Stimulated activated CD8-positive, alpha-beta memory T cell treated with anti-CD3 and anti-CD28 coated beads, Interleukin-4, amount 100 ng/mL, for 1 hour (primary cell): ENCODE results near the gene HSD3B1.

Experiments used
- DNase-seq, 2 donors: peaks; one replicate each; pipeline ENCODE4 v3.0.0-alpha.2; 2020; ENCODE audit warnings: low read depth in 2 of 2, low spot score in 1 of 2

HSD3B1 gene

DNA sequence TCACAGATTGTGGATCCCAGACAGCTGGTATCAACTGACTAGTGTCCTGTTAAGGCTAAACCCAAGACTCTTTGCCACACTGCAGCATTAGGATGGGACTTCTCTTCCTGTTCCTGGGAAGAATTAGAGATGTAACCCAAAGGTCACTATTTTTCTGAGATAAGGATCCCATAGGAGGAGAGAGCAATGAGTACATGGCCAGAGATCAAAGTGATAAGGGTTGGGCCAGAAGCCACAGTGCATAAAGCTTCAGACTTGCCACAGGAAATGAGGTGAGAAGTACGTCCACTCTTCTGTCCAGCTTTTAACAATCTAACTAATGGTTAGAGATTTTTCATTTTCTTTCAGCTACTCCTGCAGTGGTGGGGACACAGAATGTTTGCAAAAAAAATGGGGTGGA, at the start of gene HSD3B1:
Gene HSD3B1, plus strand, starts transcription at position 270 of the 400 bp plus-strand sequence. CDS start 267 bp downstream, outside the sequence.
- DNase-seq: no peak

GRCh38 chr1:119462964-119463363, 44.0 kb upstream of the HSD3B1 start:
- no peak for DNase-seq

DNA sequence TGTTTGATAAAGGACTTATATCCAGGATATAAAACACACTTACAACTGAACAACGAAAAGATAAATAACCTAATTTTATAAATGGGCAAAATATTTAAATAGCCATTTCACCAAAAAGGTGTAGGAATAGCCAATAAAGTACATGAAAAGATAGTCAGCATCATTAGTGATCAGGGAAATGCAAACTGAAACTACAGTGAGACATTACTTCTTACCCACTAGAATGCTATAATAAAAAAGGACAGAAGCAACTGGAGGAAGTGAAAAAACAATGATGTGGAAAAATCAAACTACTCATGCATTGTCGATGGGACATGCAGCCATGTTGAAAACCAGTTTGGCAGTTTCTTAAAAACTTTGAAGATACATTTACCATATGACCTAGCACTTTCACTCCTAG, 43.4 kb upstream of the HSD3B1 start:
- DNase-seq: no peak

- no peak for DNase-seq
These were observed 40.6 kb upstream of the HSD3B1 start for GRCh38 chr1:119466445-119466844.

DNA sequence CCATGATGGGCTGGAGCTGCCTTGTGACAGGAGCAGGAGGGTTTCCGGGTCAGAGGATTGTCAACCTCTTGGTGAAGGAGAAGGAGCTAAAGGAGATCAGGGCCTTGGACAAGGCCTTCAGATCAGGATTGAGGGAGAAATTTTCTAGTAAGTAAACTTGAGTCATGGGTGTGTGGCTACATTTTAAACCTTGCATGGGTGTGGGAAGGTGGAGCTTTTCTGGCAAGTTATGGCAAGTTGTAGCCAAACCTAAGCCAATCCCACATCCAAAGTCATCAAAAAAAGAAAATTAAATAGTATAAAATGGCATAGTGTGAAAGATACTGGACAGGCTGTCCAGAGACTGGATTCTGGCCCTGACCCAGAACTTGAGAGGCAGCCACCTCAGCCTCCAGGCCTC, 39.8 kb upstream of the HSD3B1 start:
- DNase-seq: no peak

DNA sequence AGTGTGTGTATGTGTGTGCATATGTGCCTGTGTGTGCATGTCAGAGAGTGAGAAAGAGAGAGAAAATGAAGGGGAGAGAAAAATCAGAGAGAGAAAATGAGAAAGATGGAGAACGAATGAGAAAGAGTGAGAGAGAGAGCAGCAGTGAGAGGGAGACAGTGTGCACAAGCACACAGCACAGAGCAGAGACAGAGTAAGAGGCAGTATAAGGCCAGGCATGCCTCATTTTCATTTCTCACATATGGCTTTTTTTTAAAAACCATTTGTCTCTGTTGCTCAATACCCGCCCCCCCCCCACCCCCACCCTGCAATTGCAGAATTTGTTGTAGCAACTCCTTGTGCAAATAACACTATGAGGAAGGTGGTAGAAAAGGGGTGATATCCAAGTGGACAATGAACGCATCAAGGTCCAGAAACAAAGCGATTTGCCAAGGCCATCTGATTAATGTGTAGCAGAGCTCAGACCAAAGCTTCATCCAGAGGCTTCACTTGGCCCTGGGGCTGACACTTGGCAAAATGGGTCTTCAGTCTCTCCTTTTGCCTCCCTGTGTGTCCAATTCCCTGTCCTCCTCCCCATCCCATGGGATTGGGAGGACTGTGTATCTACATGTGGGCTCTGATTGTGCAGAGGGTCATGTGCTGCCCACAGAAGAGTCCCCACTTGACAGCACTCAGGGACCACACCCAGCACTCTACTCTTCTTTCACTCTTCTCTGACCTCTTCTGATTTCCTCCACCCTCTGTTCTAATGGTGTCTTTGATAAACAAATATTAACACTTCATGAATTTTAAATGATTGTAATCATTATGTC, 38.9 kb upstream of the HSD3B1 start:
- no peak for DNase-seq

DNA sequence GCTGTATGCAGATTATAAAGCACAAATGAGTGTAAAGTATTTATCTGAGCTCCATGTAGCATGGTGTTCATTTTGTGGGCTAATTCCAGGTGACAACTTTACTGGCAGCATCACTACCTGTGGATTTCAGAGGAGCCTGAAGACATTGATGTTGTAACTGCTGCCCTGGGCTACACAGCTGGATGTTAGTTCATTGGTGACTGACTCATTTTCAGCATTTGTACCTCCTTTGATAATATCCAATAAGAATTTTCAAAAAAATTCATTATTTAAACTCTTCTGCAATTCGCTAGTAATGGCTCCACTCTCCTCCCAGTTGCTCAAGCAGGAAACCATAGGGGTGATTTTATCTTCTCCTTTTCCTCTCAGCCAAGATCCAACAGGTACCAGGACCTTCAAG, 37.3 kb upstream of the HSD3B1 start:
- no peak for DNase-seq

DNA sequence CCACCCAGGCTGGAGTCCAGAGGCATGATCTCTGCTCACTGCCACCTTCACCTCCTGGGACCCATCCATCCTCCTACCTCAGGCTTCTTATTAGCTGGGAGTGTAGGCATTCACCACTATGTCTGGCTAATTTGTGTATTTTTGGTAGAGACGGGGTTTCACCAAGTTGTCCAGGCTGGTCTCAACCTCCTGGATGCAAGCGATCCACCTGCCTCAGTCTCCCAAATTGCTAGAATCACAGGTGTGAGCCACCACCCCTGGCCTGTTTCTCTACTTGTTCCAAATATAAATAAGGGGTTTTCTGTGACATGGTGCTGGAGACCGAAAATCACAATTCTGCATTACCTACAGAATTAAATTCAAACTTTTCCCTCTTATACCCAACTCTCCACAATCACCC, 36.6 kb upstream of the HSD3B1 start:
- no peak for DNase-seq

- DNase-seq: no peak
These were observed 36.1 kb upstream of the HSD3B1 start for GRCh38 chr1:119470958-119471357.

- no peak for DNase-seq
These were observed 35.4 kb upstream of the HSD3B1 start for GRCh38 chr1:119471566-119471965.

- no peak for DNase-seq
These were observed 34.8 kb upstream of the HSD3B1 start for GRCh38 chr1:119472080-119472818.

- DNase-seq: no peak
These were observed 34.2 kb upstream of the HSD3B1 start for GRCh38 chr1:119472819-119473175.

DNA sequence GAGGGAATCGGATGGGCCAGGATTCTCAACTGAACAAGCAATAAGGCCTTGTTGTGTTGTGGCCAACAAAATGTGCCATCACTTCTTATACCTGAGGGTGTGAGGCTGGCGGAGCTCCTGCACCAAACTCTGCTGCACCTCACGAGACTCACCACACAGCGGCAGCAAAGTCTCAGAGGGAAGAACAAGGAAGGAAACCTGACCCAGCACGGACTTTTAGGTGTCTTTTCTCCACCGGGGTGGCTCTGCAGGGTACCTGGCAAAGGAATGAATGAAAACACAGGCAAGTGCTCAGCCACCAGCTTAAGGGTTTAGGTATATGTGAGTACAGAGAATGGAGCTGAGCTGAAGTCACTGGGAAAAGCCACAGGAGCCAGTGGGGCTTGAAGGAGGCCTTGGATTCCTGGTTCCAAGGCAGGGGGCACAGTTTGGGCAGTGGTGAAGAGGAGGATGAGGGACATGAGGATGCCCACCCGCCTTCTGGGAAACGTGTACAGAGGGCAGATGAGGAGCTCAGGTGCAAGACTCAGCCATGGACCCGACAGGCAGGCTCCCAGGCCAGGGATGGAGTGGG, 31.1 kb upstream of the HSD3B1 start:
- no peak for DNase-seq

DNA sequence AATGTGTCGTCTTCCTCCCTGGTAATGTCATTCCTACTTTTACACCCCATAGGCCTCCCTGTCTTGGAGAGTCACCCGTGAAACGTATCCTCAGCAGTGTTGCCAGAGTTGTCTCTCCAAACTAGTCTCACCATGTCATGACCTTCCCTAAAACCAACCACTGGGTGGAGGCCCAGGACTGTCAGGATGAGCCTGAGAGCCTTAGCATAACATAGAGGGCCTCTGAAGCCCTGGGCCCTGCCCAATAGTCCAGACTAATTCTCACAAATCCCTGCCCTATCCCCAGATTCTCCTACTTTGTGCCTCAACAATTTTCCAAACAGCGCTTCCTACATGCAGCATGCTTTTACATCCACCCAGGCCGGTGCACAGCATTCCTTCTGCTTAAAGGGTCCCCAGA, 29.3 kb upstream of the HSD3B1 start:
- no peak for DNase-seq

GRCh38 chr1:119480175-119480574, 26.8 kb upstream of the HSD3B1 start:
- no peak for DNase-seq

DNA sequence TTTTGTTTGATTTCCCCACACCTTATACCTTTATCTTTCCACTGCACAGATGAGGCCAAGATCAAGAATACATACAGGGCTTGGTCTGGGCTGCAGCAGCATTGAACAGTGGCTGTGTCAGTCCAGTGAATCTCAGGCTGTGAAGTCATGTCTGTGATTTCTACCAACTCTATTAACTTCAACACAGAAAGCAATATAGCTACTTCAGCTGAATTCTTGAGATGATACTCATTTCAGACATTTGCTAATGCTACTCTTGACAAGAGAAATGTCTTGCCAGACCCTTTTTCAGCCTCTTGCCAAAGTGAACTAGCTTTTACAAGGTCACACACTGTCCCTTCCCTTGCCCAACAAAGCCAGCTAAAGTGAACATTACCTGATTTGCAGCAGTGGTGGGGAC, 25.1 kb upstream of the HSD3B1 start:
- DNase-seq: no peak

DNA sequence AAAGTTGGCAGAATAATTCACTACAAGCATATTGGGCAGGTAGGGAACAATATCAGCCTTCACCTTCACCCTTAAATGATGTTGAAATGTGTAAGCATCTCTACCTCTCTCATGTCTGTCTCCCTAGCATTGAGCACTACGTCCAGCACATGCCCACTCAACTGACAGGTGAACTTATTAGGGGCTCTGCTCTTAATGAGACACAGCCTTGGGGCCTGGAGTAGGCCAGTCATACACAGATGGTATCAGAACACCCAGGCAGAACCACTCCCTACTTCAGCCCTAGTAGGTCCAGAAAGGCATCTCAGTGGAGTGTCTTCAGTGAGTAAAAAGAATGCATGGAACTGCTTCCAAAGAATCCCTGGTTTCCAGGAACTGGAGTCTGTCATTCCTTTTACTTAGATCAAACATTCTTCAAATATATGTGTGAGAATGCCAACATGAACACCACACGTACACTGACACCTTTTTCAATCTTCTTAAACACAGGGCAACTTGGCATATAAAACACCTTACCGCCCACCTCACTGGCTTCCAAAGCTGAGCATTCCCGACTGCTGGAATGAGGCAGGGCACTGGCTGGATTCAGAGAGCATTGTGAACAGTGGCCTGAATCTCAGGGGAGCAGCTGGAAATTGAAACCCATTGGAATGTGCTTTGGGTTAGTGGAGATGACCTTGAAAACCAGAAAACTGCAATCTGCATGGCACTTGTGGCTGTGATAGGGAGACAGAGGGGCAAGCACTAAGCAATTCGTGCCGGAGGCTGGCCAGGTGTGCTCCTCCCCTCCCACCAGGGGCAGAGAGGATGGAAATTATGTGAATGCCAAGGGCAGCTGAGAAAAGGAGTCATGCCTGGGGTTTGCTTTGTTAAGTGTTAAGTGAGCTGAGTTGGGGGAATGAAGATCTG, 24.2 kb upstream of the HSD3B1 start:
- DNase-seq: no peak

GRCh38 chr1:119483441-119484200, 23.4 kb upstream of the HSD3B1 start:
- DNase-seq: no peak

- no peak for DNase-seq
These were observed 21.8 kb upstream of the HSD3B1 start for GRCh38 chr1:119485201-119485600.

DNA sequence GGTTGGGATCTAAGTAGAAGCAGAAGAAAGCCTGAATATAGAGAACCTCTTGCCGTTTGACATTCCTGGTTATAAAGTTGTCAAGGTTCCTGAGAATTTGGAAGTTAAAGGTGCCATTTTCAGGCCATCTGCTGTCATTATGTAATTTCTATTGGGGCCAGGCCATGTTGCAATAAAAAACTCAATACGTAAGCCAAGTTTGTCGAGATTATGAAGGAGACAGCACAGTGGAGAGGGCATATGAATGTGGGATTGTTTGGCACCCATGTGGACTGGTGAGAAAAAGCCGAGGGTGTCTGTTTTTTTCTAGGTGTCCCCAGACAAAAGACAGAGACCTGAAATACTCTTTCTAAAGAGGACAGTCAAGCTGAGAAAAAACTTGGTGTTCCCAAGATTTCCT, 18.8 kb upstream of the HSD3B1 start:
- DNase-seq: no peak

GRCh38 chr1:119489201-119489600, 17.8 kb upstream of the HSD3B1 start:
- DNase-seq: no peak
